ENCODE data around the gene GPRIN2.
"Not testable (repeated sequence)": the region's sequence is repeated elsewhere in the genome, so short reads cannot be mapped to it uniquely, and the experiment has no call there.

DNA sequence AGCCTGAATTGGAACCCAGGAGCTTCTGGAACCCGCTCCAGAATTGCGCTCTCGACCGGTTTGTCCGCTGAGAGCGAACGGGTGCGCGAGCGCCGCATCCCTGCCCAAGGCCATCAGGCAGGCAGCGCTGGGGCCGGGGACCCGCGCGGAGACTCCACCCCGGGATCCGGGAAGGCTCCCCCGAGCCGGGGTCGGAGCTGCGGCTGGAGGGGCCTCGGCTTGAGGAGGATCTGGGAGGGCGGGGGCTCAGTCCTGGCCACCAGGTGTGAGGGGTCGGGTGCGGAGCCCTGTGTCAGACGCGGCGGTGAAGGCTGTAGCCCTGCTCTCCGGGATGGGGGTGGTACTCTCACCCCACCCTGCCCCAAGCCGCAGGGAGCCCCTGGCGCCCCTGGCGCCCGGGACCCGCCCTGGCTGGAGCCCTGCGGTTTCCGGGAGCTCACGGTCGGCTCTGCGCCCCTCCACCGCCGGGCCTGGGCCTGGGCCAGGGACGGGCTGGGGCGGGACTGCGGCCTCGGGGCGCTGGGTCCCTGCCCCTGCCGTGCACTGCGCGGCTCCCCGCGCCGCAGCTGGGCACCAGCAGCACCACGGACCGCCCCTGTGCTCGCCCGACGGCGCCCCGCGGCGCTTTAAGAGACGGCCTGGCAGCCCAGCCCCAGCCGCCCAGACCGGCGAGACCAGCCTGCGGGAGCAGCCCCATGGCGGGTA is 22.2 kb upstream of the GPRIN2 start, which contains the start of gene SYT15:
- TF ChIP-seq, protein P1, sequence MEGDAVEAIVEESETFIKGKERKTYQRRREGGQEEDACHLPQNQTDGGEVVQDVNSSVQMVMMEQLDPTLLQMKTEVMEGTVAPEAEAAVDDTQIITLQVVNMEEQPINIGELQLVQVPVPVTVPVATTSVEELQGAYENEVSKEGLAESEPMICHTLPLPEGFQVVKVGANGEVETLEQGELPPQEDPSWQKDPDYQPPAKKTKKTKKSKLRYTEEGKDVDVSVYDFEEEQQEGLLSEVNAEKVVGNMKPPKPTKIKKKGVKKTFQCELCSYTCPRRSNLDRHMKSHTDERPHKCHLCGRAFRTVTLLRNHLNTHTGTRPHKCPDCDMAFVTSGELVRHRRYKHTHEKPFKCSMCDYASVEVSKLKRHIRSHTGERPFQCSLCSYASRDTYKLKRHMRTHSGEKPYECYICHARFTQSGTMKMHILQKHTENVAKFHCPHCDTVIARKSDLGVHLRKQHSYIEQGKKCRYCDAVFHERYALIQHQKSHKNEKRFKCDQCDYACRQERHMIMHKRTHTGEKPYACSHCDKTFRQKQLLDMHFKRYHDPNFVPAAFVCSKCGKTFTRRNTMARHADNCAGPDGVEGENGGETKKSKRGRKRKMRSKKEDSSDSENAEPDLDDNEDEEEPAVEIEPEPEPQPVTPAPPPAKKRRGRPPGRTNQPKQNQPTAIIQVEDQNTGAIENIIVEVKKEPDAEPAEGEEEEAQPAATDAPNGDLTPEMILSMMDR (IDR thresholded peaks at IDR 0.05; ENCODE audit: insufficient read depth, low read depth, low read length) = not testable (repeated sequence)
- not testable (repeated sequence) for TF ChIP-seq EZH2 (IDR thresholded peaks at IDR 0.05; ENCODE audit: insufficient read depth, low read length)

Measured in astrocyte (in vitro differentiated cells and primary cell).